Upper lobe of right lung (tissue), 1 donor: ENCODE data around the gene GRM3. TPM values are rescaled to one million over a fixed set of nuclear protein-coding genes. Genes with fewer than 3 reads are reported as not detected.

Experiments used
- ATAC-seq: fragments of 200-7000 bp; cut with Tn5 transposase; one replicate; pipeline ENCODE4 v1.9.1; 2020; ENCODE audit warnings: mild to moderate bottlenecking, moderate library complexity
- DNase-seq: peaks from one replicate; pipeline ENCODE4 v3.0.0-alpha.2; 2020
- H3K27ac ChIP-seq: fragments of 200-600 bp; one replicate; pipeline ENCODE4 v1.8.0; 2022
- H3K27me3 ChIP-seq: fragments of 200-600 bp; one replicate; pipeline ENCODE4 v1.8.0; 2022; ENCODE audit warnings: mild to moderate bottlenecking
- H3K36me3 ChIP-seq: fragments of 200-600 bp; one replicate; pipeline ENCODE4 v1.8.0; 2022
- H3K4me1 ChIP-seq: fragments of 200-600 bp; one replicate; pipeline ENCODE4 v1.8.0; 2022
- H3K4me3 ChIP-seq: fragments of 200-600 bp; one replicate; pipeline ENCODE4 v1.8.0; 2022; ENCODE audit warnings: mild to moderate bottlenecking
- H3K9me3 ChIP-seq: fragments of 200-600 bp; one replicate; pipeline ENCODE4 v1.8.0; 2022
- CTCF ChIP-seq: fragments of 200-600 bp; IDR thresholded peaks from one replicate; pipeline ENCODE4 v1.8.0; 2022; ENCODE audit warnings: antibody characterized with exemption
- intact Hi-C: fragments of 100-400 bp; cut with DNase I; formaldehyde crosslinking; loops from one replicate; pipeline ENCODE4 v1.11.0; 2022
- total RNA-seq: library from RNA; stranded (reverse); fragmentation: NEBNext Ultra II Directional; extraction: Animal tissue kit (Norgen Biotek cat#: 25700); gene quantifications from one replicate; pipeline ENCODE4 v1.2.1, GENCODE V29; 2021
- donor health status: DM: no; HTN: yes; CAD: no; lungs with severe emphysema.

GRM3 gene
- total RNA-seq, 1 donor from 2014 or later: not detected

- intact Hi-C loops: no loop called here
Measured at GRCh38 chr7:86665669-86666068, 22.0 kb downstream of the GRM3 start.

DNA sequence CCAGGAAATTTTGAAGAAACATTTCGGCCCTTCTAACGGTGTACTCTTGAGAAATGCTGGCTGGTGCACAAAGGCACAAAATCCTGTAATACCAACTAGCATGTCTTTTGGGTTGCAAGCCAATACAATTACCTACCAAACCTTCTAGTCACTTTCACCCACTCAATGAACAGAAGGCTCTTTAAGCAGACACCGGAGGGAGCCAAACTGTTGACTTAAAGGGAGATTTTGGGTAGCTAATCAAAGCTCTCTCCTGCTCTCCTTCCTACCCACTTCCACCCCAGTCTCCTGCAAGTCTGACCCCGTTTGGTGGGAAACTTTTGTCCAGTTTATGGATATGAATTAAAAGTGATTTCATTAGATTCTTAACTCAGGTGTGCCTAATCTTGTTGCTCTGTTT is 24.0 kb downstream of the GRM3 start:
- TF ChIP-seq CTCF: no peak
- no peak for ATAC-seq
- intact Hi-C loops: no loop called here
- no peaks in the 10 kb centered on the region for H3K4me1 ChIP-seq
- H3K27ac ChIP-seq: no peak overlapping the region
- no peaks in the 10 kb centered on the region for H3K9me3 ChIP-seq
- no peak overlapping the region for H3K4me3 ChIP-seq
- no peak for DNase-seq
- H3K27me3 ChIP-seq: no peaks in the 10 kb centered on the region
- H3K36me3 ChIP-seq: no peaks in the 10 kb centered on the region

More at GRCh38 chr7:86665669-86666068, 22.0 kb downstream of the GRM3 start:
- DNase-seq (no peak), ATAC-seq (no peak)
- Histone ChIP-seq H3K4me3 (no peak overlapping the region), H3K9me3 (no peaks in the 10 kb centered on the region), H3K4me1 (no peaks in the 10 kb centered on the region), H3K27me3 (no peaks in the 10 kb centered on the region), H3K36me3 (no peaks in the 10 kb centered on the region), H3K27ac (no peak overlapping the region)
- TF ChIP-seq CTCF: no peak

DNA sequence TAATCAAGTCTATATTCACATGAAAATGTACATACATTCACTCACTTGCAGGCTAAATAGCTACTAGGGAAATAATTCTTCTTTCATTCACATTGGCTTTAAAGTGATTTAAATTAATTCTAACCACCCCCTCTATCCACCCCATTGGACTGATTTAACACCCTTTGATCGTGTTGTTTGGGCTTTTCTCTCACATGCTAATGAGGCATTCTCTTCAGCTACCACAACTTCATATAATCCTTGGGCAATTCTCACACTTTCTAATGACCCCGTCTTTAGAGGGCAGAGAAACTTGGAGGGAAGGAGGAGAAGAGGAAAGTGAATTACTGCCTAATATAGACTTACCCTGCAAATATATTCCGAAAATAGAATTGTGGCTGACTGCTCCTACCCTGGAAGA is 24.6 kb downstream of the GRM3 start:
- Histone ChIP-seq H3K9me3 (no peaks in the 10 kb centered on the region), H3K4me1 (no peaks in the 10 kb centered on the region), H3K36me3 (no peaks in the 10 kb centered on the region), H3K27ac (no peak overlapping the region), H3K27me3 (no peaks in the 10 kb centered on the region), H3K4me3 (no peak overlapping the region)
- intact Hi-C loops: no loop called here
- ATAC-seq (no peak), DNase-seq (no peak)
- no peak for TF ChIP-seq CTCF

DNA sequence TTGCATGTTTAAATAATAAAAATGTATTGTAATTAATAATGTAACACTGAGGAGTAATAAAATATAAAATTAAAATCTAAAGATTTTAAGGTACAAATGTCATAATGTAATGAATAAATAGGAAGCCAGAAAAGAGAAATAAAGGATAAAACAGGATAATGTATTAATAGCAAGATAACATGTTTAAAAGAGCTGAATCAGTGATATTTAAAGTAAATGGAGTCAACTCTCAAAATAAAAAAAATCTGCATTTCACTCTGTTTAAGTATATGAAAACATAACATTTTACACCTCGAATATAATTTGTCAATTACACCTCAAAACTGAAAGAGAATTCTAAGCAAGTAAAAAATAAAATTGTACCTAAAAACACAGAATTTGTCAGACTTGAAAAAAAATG is 44.1 kb downstream of the GRM3 start:
- no peak for DNase-seq
- H3K36me3 ChIP-seq: no peaks in the 10 kb centered on the region
- H3K4me1 ChIP-seq: no peaks in the 10 kb centered on the region
- H3K9me3 ChIP-seq: no peaks in the 10 kb centered on the region
- H3K4me3 ChIP-seq: no peak overlapping the region
- H3K27ac ChIP-seq: no peak overlapping the region
- no peak for TF ChIP-seq CTCF
- intact Hi-C loops: no loop called here
- H3K27me3 ChIP-seq: no peaks in the 10 kb centered on the region
- ATAC-seq: no peak

DNA sequence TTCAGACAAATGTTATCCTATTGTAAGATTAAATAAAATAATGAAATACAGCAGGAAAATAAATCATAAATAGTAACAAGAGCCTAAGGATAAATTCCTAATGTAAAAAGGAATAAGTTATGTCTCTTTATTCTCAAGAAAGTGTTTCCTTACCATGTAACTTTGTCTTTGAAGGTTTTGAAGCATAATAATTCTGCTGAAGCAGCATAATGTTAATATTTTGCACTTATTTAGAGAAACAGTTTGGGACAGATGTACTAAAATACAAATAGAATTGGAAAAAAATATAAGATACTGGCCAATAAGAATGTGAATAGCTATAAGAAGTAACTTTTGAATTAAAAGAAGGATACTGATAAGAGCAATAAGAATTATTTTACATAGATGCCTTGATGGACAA is 45.7 kb downstream of the GRM3 start:
- H3K4me1 ChIP-seq: no peaks in the 10 kb centered on the region
- no peak for TF ChIP-seq CTCF

DNA sequence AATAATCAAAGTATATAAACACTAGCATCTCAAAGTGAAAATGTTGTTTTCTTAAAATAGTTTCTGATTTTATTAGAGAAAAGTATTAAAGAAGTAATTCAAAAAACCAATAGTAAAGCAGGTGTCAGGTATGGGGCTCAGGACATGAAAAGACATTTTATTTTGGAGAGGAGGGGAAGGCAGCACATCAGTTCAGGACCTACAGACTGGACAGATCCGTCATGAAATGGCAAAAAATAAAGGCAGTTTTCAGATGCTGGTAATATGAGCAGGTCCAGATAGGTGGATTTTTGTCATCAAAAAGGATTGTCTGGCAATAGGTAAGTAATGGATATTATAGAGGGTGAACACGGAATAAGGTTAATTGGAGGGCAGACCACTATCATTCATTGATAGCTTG is 49.0 kb downstream of the GRM3 start:
- ATAC-seq (no peak), DNase-seq (no peak)
- Histone ChIP-seq H3K27ac (no peak overlapping the region), H3K36me3 (no peaks in the 10 kb centered on the region), H3K4me1 (no peaks in the 10 kb centered on the region), H3K4me3 (no peak overlapping the region), H3K27me3 (no peaks in the 10 kb centered on the region), H3K9me3 (no peaks in the 10 kb centered on the region)
- no peak for TF ChIP-seq CTCF
- intact Hi-C loops: no loop called here

More for the DNA sequence above, 45.7 kb downstream of the GRM3 start:
- Histone ChIP-seq H3K27ac (no peak overlapping the region), H3K27me3 (no peaks in the 10 kb centered on the region), H3K9me3 (no peaks in the 10 kb centered on the region), H3K36me3 (no peaks in the 10 kb centered on the region), H3K4me3 (no peak overlapping the region)
- intact Hi-C loops: no loop called here
- DNase-seq: no peak
- ATAC-seq: no peak
